NCI-H1436 (cell line): ENCODE measurements around the gene ZNF148.

ENCODE experiments used
- DNase-seq: peaks from one replicate; lab custom pipeline; 2025; lab: John Stamatoyannopoulos, UW

The ZNF148 gene

GRCh38 chr3:125219261-125219701, 155.8 kb downstream of the ZNF148 start:
- no peak for DNase-seq

DNA sequence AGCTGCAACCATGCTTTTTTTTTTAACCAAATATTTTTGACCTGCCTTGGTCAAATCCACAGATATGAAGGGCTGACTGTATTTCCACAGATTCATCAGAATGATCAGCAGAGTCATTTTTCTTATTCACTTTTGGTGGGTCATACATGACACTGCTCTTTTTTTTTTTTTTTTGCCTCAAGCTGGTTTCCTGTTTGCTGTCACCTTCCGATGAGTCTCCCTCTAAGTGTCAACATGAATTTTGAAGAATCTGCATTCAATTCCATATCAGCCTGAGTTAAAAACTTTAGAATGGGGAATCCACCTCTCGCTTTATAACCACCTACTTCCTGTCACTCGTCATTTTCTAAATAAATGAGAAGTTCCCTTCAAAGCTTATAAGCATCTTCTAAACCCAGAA, 160.4 kb downstream of the ZNF148 start:
- no peak for DNase-seq

DNA sequence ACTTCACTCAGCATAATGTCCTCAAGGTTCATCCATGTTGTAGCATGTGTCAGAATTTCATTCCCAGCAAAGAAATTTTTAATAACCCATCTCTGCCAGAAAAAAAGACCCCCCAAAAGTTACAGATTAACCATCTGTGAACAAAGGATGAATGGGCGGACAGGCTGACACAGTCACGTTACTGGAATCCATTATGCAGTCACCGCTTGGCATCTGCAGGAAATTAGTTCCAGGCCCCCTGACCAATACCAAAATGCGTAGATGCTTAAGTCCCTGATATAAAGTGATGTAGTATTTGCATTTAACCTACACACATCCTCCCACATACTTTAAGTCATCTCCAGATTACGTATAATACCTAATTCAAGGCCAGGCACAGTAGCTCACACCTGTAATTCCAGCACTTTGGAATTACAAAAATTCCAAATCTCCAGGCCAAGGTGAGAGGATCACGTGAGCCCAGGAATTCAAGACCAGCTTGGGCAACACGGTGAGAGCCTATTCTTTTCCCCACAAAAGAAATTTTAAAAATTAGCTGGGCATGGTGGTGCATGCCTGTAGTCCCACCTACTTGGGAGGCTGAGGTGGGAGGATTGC, 161.1 kb downstream of the ZNF148 start:
- no peak for DNase-seq

DNA sequence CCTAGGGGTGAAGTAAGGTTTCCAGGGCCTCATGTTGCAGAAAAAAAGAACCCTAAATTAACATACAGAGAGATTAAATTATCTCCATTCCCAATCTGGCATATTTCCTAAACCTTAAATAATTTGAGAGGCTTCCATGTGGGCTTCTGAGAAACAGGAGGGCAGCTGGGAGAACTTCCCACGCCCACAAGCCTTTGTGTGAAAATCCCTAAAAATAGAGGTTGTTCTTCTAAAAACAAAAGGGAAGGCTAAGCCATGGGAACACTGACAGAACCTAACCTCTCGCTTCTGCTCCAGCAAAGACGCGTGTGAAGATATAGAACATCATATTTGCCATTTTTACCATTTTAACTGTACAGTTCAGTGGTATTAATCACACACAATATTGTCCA, 161.8 kb downstream of the ZNF148 start:
- DNase-seq = no peak

- no peak for DNase-seq
These were observed 162.4 kb downstream of the ZNF148 start, which contains the start of gene SLC12A8 for GRCh38 chr3:125212509-125213363. TSS of gene SLC12A8 (minus strand) at chr3:125212748. CDS start at chr3:125211349, 1,399 bp downstream.

GRCh38 chr3:125212091-125212508, 163.0 kb downstream of the ZNF148 start:
- DNase-seq = no peak

- no peak for DNase-seq
These were observed 163.5 kb downstream of the ZNF148 start for GRCh38 chr3:125211523-125212090.

DNA sequence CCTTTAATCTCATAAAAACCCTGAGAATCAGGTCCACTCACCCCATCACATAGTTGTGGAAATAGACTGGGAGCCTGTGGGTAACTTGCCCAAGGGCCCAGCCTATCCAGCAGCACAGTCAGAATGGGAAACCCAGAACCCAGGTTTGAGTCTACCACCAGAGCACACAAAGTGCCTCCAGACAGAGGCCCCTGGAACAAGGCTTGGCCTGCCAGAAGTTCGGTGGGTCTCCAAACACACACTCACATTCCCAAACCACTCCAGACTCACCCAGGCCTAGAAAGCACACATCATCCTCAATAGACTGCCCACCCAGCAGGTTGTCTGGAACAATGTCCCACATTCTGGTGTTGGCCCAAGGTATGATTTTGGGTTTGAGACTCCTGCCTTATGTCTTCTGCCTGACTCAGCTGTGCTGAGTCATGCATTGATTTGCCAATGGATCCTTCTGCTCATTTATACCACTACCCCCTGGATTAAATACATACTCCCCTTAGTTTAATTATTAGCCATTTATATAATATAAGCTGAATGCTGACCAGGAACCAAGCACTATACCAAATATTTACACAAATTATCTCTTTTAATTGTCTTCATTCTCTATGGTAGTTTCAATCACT, 167.1 kb downstream of the ZNF148 start:
- no peak for DNase-seq

GRCh38 chr3:125207507-125207906, 167.6 kb downstream of the ZNF148 start:
- no peak for DNase-seq

GRCh38 chr3:125206934-125207333, 168.2 kb downstream of the ZNF148 start:
- DNase-seq = no peak

GRCh38 chr3:125203731-125204130, 171.4 kb downstream of the ZNF148 start:
- DNase-seq = no peak

DNA sequence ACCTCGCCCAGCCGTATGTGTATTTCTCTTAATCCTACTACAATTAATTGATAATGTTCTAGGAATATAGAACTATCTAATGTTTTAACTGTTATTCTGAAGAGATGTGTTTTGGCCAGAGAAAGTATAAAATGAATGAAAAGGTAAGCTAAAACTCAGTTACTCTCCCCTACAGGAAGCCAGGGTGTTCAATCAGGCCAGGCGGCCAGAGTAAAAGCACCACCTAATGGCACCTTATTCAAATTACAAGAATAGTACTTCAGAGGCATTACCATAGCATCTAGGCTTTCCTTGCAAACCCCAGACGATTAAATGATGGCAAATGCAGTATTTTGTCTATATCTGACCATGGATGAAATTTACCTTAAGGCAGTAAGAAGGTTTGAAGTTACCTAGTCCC, 172.9 kb downstream of the ZNF148 start:
- no peak for DNase-seq

- no peak for DNase-seq
These were observed 174.4 kb downstream of the ZNF148 start for GRCh38 chr3:125200731-125201139.

DNA sequence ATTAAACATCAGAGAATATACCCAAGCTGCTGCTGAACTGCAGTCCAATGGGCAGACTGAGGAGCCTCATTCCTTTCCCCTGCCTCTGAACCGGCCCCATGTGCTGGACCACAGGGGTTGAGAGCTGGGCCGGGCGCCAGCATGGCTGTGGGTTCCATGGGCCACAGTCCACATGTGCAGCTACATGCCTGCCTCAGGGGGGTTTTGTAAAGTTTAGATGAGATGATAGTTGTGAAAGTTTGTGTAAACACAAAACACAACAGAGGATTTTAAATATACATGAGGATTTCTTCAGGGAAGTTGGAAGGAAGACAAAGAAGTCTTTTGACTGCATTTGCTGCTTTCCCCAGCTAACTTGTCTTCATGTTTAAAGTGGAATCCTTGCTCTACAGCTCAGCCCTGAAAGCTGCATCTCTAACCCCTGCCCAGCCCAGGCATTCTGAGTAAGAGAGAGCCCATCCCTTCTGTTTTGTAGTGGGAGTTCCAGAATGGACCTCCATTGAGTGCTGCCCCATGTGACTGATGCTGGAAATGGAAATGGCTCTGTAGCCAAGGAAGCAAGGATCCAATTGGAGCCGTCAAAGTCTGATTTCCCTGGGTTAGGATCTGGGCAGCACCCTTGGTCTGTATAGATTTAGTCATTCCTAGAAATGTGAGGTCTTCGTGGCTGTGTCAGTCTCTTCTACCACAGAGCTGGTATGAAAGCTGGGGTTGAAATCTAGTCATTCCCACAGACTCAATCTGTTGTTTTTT, 180.1 kb downstream of the ZNF148 start:
- DNase-seq = no peak

GRCh38 chr3:125194061-125194848, 180.9 kb downstream of the ZNF148 start:
- no peak for DNase-seq

DNA sequence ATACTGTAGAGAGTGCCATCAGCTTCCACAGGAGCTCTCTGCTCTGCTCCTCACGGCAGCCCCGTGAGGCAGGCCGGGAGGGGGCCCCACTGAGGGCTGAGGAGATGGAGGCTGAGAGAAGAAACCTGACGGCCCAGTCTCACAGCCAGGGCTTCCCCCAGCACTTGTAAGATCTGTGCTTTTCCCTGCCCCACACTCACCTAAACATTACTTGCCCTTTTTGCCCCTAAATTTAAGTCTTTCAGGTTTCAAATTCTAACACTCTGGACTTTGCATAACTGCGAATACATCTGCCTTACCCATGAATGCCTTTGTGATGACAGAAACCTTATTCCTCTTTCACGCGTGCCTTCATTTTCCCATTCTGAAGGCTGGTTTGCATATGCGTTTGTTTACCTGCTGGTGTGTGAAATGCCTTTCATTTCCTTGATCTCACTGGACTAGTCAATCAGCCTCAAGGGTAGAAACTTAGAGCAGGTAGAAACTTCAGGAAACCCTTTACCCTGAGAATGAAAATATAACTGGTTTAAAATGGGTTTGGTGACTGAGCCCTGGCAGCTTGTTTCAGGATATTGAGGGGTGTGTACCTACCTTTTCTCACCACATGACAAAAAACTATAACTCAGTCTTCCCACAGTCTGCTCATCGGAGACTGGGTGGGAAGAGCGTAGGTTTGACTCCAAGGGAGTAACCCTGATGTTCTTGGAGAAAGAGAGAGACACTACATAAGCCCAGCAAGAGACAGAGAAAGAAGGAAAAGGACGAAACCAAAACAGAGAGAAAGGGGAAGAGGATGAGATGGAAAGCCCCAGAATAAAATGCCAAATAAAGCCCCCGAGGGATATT, 182.7 kb downstream of the ZNF148 start:
- no peak for DNase-seq

- no peak for DNase-seq
These were observed 183.4 kb downstream of the ZNF148 start for GRCh38 chr3:125191730-125192129.

DNA sequence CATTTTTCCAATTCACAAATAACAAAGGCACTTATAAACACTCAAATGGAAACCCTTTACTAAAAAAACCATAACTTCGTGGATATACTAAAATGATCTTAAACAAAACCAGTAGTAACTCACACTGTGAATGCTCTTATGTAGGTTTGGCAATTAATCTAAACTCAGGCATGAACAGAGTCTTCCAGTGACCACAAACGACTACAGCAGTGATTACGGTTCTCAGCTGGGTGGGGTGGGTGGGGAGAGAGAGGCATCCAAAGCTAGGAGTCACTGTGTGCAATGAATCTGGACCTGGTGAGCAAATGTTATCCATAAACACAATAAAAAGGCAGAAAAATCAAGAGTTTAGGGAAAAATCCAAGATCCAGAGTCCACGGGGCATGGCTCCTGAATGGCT, 183.9 kb downstream of the ZNF148 start:
- DNase-seq = no peak

DNA sequence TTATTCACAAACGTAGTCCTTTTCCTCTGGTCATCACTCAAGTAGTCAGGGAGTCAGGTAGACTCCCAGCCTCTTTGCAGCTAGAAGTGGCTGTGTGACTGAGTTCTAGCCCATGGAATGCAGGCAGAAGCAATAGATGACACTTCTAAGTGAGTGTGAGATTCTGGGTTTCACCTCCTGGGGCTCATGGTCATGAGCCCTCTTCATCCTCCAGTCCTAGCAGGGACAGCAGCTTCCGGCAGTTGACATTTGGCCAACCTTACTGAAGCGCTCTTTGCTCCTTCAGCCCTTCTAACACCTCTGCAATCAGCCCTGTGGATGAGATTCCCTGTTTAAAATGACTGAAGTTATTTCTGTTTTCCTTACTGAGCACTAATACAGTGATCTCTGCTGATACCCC, 184.3 kb downstream of the ZNF148 start:
- no peak for DNase-seq
